HG03571 (cell line): ENCODE results near the gene ZHX3.
"Not testable (repeated sequence)": the region's sequence is repeated elsewhere in the genome, so short reads cannot be mapped to it uniquely, and the experiment has no call there.

ENCODE experiments used
- ATAC-seq: cut with Tn5 transposase; IDR thresholded peaks from one replicate; pipeline ENCODE4 v1.9.1; 2021; ENCODE audit not compliant: unreplicated experiment

Gene ZHX3

GRCh38 chr20:41139227-41140093 is 178.1 kb downstream of the ZHX3 start:
- ATAC-seq, result no peak

- ATAC-seq, result no peak
These were observed 178.9 kb downstream of the ZHX3 start for GRCh38 chr20:41138475-41139226.

GRCh38 chr20:41137614-41138474 is 179.7 kb downstream of the ZHX3 start:
- peak; percentile 14 for ATAC-seq

- peak; percentile 51 for ATAC-seq
These were observed 180.6 kb downstream of the ZHX3 start, which contains the start of gene PLCG1 for GRCh38 chr20:41136680-41137613. PLCG1 (plus strand) TSS chr20:41137543; CDS start chr20:41137642, 99 bp downstream.

- ATAC-seq, result no peak
These were observed 181.4 kb downstream of the ZHX3 start for GRCh38 chr20:41135888-41136679.

- ATAC-seq, result no peak
These were observed 182.2 kb downstream of the ZHX3 start for GRCh38 chr20:41135187-41135887.

- no peak for ATAC-seq
These were observed 183.0 kb downstream of the ZHX3 start for GRCh38 chr20:41134362-41135186.

- peak; percentile 52 for ATAC-seq
These were observed 183.7 kb downstream of the ZHX3 start for GRCh38 chr20:41133709-41134361.

- ATAC-seq, result not testable (repeated sequence)
These were observed 185.1 kb downstream of the ZHX3 start for GRCh38 chr20:41132388-41132775.

GRCh38 chr20:41131594-41132387 is 185.7 kb downstream of the ZHX3 start:
- ATAC-seq, result no peak
